ENCODE data around the gene ADTRP.
A peak's percentile ranks its signal among the peaks of the same experiment; 100 is the strongest.

ADTRP gene

GRCh38 chr6:11753798-11754197 lies 24.8 kb downstream of the ADTRP start:
- no peaks in the 10 kb centered on the region for H3K9me3 ChIP-seq (ENCODE audit: control insufficient read depth, insufficient read depth, low read depth, low read length)
- peaks cover 13% of the 10 kb centered on the region for H3K4me1 ChIP-seq (ENCODE audit: control insufficient read depth, insufficient read depth, low read length)
- peak; percentile 91 for TF ChIP-seq ZNF214 (tag by site-specific recombination; IDR thresholded peaks at IDR 0.05; ENCODE audit: borderline replicate concordance)
- no peak for TF ChIP-seq ZNF704 (tag by site-specific recombination; IDR thresholded peaks at IDR 0.05)
- ChIA-PET POLR2A (no interaction called here), CTCF (interaction anchor here (0.8 kb wide), 1 partner anchor 9 kb away, joined by 4 read pairs; no protein-coding TSS in a partner anchor)
- no peaks in the 10 kb centered on the region for H3K36me3 ChIP-seq (ENCODE audit: control insufficient read depth in 2 of 2, insufficient read depth in 1 of 2, low read length in 2 of 2)
- no peak overlapping the region for H3K27ac ChIP-seq (ENCODE audit: extremely low read depth, low read depth, low read length)
- H3K4me3 ChIP-seq (ENCODE audit: low read depth, low read length) = no peak overlapping the region

GRCh38 chr6:11752360-11752759 lies 26.2 kb downstream of the ADTRP start:
- no peak overlapping the region for H3K27ac ChIP-seq (ENCODE audit: extremely low read depth, low read depth, low read length)
- CTCF ChIA-PET = interaction anchor here (0.6 to 1.1 kb wide), 3 partner anchors 8 to 84 kb away, joined by 3 to 4 read pairs (median 3); no protein-coding TSS in a partner anchor
- peak; percentile 41 for TF ChIP-seq ZFHX2 (tag by site-specific recombination; conservative IDR thresholded peaks at IDR 0.05)
- no peak for TF ChIP-seq ZNF157 (tag by site-specific recombination; IDR thresholded peaks at IDR 0.05)
- no peak for TF ChIP-seq KLF17 (tag by site-specific recombination; IDR thresholded peaks at IDR 0.05)
- no peak for TF ChIP-seq KLF1 (tag by site-specific recombination; IDR thresholded peaks at IDR 0.05)
- no peak for TF ChIP-seq ZIC2 (tag by site-specific recombination; IDR thresholded peaks at IDR 0.05)
- peak; percentile 67; the same call in 1 of the 2 replicates for TF ChIP-seq EGR2 (tag by site-specific recombination; IDR thresholded peaks at IDR 0.05; ENCODE audit: low read depth)
- no peak for TF ChIP-seq ZNF366 (tag by site-specific recombination; conservative IDR thresholded peaks at IDR 0.05)

GRCh38 chr6:11750682-11751081 lies 27.9 kb downstream of the ADTRP start:
- peak overlapping the region; percentile 33 for H3K27ac ChIP-seq (ENCODE audit: extremely low read depth, low read depth, low read length)
- peaks cover 13% of the 10 kb centered on the region for H3K4me1 ChIP-seq (ENCODE audit: control insufficient read depth, insufficient read depth, low read length)
- no peaks in the 10 kb centered on the region for H3K9me3 ChIP-seq (ENCODE audit: control insufficient read depth, insufficient read depth, low read depth, low read length)
- no peak overlapping the region for H3K4me3 ChIP-seq (ENCODE audit: low read depth, low read length)
- no peaks in the 10 kb centered on the region for H3K36me3 ChIP-seq (ENCODE audit: control insufficient read depth in 2 of 2, insufficient read depth in 1 of 2, low read length in 2 of 2)
- ChIA-PET POLR2A (interaction anchor here (1.3 kb wide), 1 partner anchor 262 kb away, joined by 3 read pairs; no protein-coding TSS in a partner anchor), CTCF (no interaction called here)
- TF ChIP-seq ZBTB11 (tag by site-specific recombination; conservative IDR thresholded peaks at IDR 0.05; ENCODE audit: low read depth) (no peak), ZNF280D (tag by site-specific recombination; IDR thresholded peaks at IDR 0.05) (no peak), ZNF580 (tag by site-specific recombination; IDR thresholded peaks at IDR 0.05) (0 out of 2 replicates have a peak, but pooled peaks have one; percentile 52), MYNN (tag by site-specific recombination; IDR thresholded peaks at IDR 0.05; ENCODE audit: borderline replicate concordance) (no peak), ZNF677 (tag by site-specific recombination; IDR thresholded peaks at IDR 0.05) (no peak), TCF7L2 (IDR thresholded peaks at IDR 0.05; ENCODE audit: borderline replicate concordance, low read depth, low read length) (peak; percentile 40; the same call in 1 of the 2 replicates), ZBTB44 (tag by site-specific recombination; IDR thresholded peaks at IDR 0.05) (peak; percentile 71), GFI1B (tag by site-specific recombination; IDR thresholded peaks at IDR 0.05) (0 out of 2 replicates have a peak, but pooled peaks have one; percentile 46), ZNF76 (tag by site-specific recombination; IDR thresholded peaks at IDR 0.05; ENCODE audit: borderline replicate concordance, low read depth) (no peak), ZNF274 (IDR thresholded peaks at IDR 0.05; ENCODE audit: low read length) (no peak), ZNF274 (tag by site-specific recombination; IDR thresholded peaks at IDR 0.05; ENCODE audit: borderline replicate concordance) (no peak)

More at GRCh38 chr6:11752360-11752759, 26.2 kb downstream of the ADTRP start:
- POLR2A ChIA-PET = interaction anchor here (0.6 kb wide), 1 partner anchor 1366 kb away, joined by 3 read pairs; no protein-coding TSS in a partner anchor
- no peaks in the 10 kb centered on the region for H3K9me3 ChIP-seq (ENCODE audit: control insufficient read depth, insufficient read depth, low read depth, low read length)
- no peak overlapping the region for H3K4me3 ChIP-seq (ENCODE audit: low read depth, low read length)
- peaks cover 13% of the 10 kb centered on the region for H3K4me1 ChIP-seq (ENCODE audit: control insufficient read depth, insufficient read depth, low read length)
- no peaks in the 10 kb centered on the region for H3K36me3 ChIP-seq (ENCODE audit: control insufficient read depth in 2 of 2, insufficient read depth in 1 of 2, low read length in 2 of 2)

Data from HEK293 (cell line).